Gastrocnemius medialis (tissue), 4 donors: ENCODE results near the gene NR1D1. TPM values are rescaled to one million over a fixed set of nuclear protein-coding genes. Genes with fewer than 3 reads are reported as not detected.

Experiments used
- ATAC-seq, 2 donors: fragments of 150-250 bp; one replicate each; pipeline ENCODE4 v1.9.1; 2016
- DNase-seq, 2 donors: peaks; one replicate each; pipeline ENCODE4 v3.0.0-alpha.2; 2019
- H3K27ac ChIP-seq, 4 donors: fragments of 200-600 bp; sonication (generic); 1 replicate in 1 of 4; 2 replicates in 3 of 4; pipeline ENCODE4 v1.5.1; 2016 to 2018; ENCODE audit warnings: mild to moderate bottlenecking in 2 of 4, moderate library complexity in 1 of 4
- H3K27me3 ChIP-seq, 3 donors: fragments of 200-600 bp; sonication (generic) in 2 of 3; 1 replicate in 1 of 3; 2 replicates in 2 of 3; pipeline versions ENCODE4 v1.5.1 to v1.6.0; 2016 to 2019; ENCODE audit warnings: mild to moderate bottlenecking in 1 of 3, moderate library complexity in 1 of 3
- H3K36me3 ChIP-seq, 2 donors: fragments of 200-600 bp; sonication (generic) in 1 of 2; one replicate each; pipeline ENCODE4 v1.5.1; 2017 to 2018
- H3K4me1 ChIP-seq, 2 donors: fragments of 200-600 bp; sonication (generic) in 1 of 2; one replicate each; pipeline ENCODE4 v1.5.1; 2016 to 2017; ENCODE audit warnings: mild to moderate bottlenecking in 2 of 2
- H3K4me3 ChIP-seq, 4 donors: fragments of 200-600 bp; sonication (generic) in 3 of 4; 1 replicate in 1 of 4; 2 replicates in 3 of 4; pipeline ENCODE4 v1.5.1; 2016 to 2019; ENCODE audit warnings: mild to moderate bottlenecking in 2 of 4
- H3K9me3 ChIP-seq, 3 donors: fragments of 200-600 bp; sonication (generic) in 2 of 3; 1 replicate in 1 of 3; 2 replicates in 2 of 3; pipeline ENCODE4 v1.5.1; 2016 to 2019
- CTCF ChIP-seq, 5 experiments: fragments of 450-650 bp in 3 of 5; fragments of 200-600 bp in 2 of 5; sonication (generic) in 2 of 5; IDR thresholded peaks in 4 of 5; conservative IDR thresholded peaks in 1 of 5; 1 replicate in 4 of 5; 2 replicates in 1 of 5; pipeline ENCODE4 v1.5.1; 2016 to 2019; ENCODE audit warnings: antibody characterized with exemption in 5 of 5, mild to moderate bottlenecking in 3 of 5, moderate library complexity in 3 of 5
- POLR2A ChIP-seq, 2 donors: fragments of 450-650 bp; IDR thresholded peaks; one replicate each; pipeline ENCODE4 v1.6.1; 2017; ENCODE audit warnings: antibody characterized with exemption in 2 of 2, mild to moderate bottlenecking in 2 of 2, moderate library complexity in 2 of 2
- in situ Hi-C, 4 donors: fragments of 200-750 bp; cut with MboI; loops; one replicate each; pipeline versions ENCODE4 v1.15.0 to v1.8.0; 2017; ENCODE audit warnings: low sequenced_read_pairs in 4 of 4
- intact Hi-C: fragments of 100-400 bp; cut with DNase I; formaldehyde crosslinking; loops from one replicate; pipeline ENCODE4 v1.15.1; 2023; ENCODE audit warnings: low total_unique reads
- total RNA-seq, 4 donors: library from RNA; depleted of rRNA; stranded (reverse); fragments of >200 nt; gene quantifications; one replicate each; pipeline versions ENCODE4 v1.1.0 to v1.2.3, GENCODE V29; 2016

The NR1D1 gene
- total RNA-seq, 4 donors from 2014 or later: 16.0 to 34.2 (median 18.3) TPM

- ATAC-seq: peak in 1 of 2 donors; percentile 18
- peak in 1 of 2 donors; percentile 79 for DNase-seq
- H3K36me3 ChIP-seq: peaks cover 0 to 70% of the 10 kb centered on the region in 2 donors
- TF ChIP-seq CTCF (IDR thresholded peaks at IDR 0.05 in 4 of 5, conservative IDR thresholded peaks at IDR 0.05 in 1 of 5) (no peak), POLR2A (IDR thresholded peaks at IDR 0.05) (peak; percentile 49 to 59)
- no peaks in the 10 kb centered on the region for H3K9me3 ChIP-seq
- intact Hi-C loops: loop anchor here (2.0 kb wide), 1 partner anchor 73 kb away; no protein-coding TSS in a partner anchor
- no peak overlapping the region for H3K4me3 ChIP-seq
- peak overlapping the region; percentile 94 to 100 (median 98) for H3K27ac ChIP-seq
- peaks cover 61 to 66% of the 10 kb centered on the region in 2 donors for H3K4me1 ChIP-seq
- in situ Hi-C loops: no loop called here
- H3K27me3 ChIP-seq: no peaks in the 10 kb centered on the region
Measured at GRCh38 chr17:40091691-40092397, 8.5 kb downstream of the NR1D1 start.

GRCh38 chr17:40090237-40091119 is 9.9 kb downstream of the NR1D1 start:
- TF ChIP-seq POLR2A (IDR thresholded peaks at IDR 0.05) (no peak), CTCF (IDR thresholded peaks at IDR 0.05 in 4 of 5, conservative IDR thresholded peaks at IDR 0.05 in 1 of 5) (no peak)
- DNase-seq (peak in 1 of 2 donors; percentile 53), ATAC-seq (no peak)
- H3K9me3 ChIP-seq: no peaks in the 10 kb centered on the region
- H3K27me3 ChIP-seq: no peaks in the 10 kb centered on the region
- H3K27ac ChIP-seq: peak overlapping the region; percentile 94 to 100 (median 98)
- no peak overlapping the region for H3K4me3 ChIP-seq
- in situ Hi-C loops (no loop called here), intact Hi-C loops (no loop called here)
- peaks cover 0 to 70% of the 10 kb centered on the region in 2 donors for H3K36me3 ChIP-seq
- H3K4me1 ChIP-seq: peaks cover 51 to 59% of the 10 kb centered on the region in 2 donors

- TF ChIP-seq POLR2A (IDR thresholded peaks at IDR 0.05) (no peak), CTCF (IDR thresholded peaks at IDR 0.05 in 4 of 5, conservative IDR thresholded peaks at IDR 0.05 in 1 of 5) (no peak)
- no peak overlapping the region for H3K4me3 ChIP-seq
- peaks cover 0 to 70% of the 10 kb centered on the region in 2 donors for H3K36me3 ChIP-seq
- peaks cover 39 to 47% of the 10 kb centered on the region in 2 donors for H3K4me1 ChIP-seq
- no peak for ATAC-seq
- H3K27me3 ChIP-seq: no peaks in the 10 kb centered on the region
- intact Hi-C loops (no loop called here), in situ Hi-C loops (no loop called here)
- no peak for DNase-seq
- H3K27ac ChIP-seq: peak overlapping the region; percentile 94 to 100 (median 98)
- no peaks in the 10 kb centered on the region for H3K9me3 ChIP-seq
Measured at GRCh38 chr17:40089077-40089895, 11.1 kb downstream of the NR1D1 start.

- no peak for ATAC-seq
- in situ Hi-C loops: no loop called here
- no peak for DNase-seq
- Histone ChIP-seq H3K4me1 (peaks cover 32 to 37% of the 10 kb centered on the region in 2 donors), H3K9me3 (no peaks in the 10 kb centered on the region), H3K36me3 (peaks cover 0 to 72% of the 10 kb centered on the region in 2 donors), H3K27me3 (no peaks in the 10 kb centered on the region), H3K4me3 (no peak overlapping the region), H3K27ac (peak overlapping the region; percentile 29 to 98 (median 84))
- TF ChIP-seq CTCF (IDR thresholded peaks at IDR 0.05 in 4 of 5, conservative IDR thresholded peaks at IDR 0.05 in 1 of 5) (no peak), POLR2A (IDR thresholded peaks at IDR 0.05) (no peak)
- intact Hi-C loops: loop anchor here (2.0 kb wide), 1 partner anchor 75 kb away; no protein-coding TSS in a partner anchor
Measured at GRCh38 chr17:40087903-40088718, 12.3 kb downstream of the NR1D1 start.
